Sigmoid colon (tissue), 4 donors: Measurements from ENCODE around the gene FLNB.

Experiments
- EP300 ChIP-seq, 4 donors: sonication (generic); formaldehyde crosslinking; IDR thresholded peaks; one replicate each; pipeline ENCODE4 v1.6.1; 2017; ENCODE audit warnings: antibody characterized with exemption in 4 of 4
- POLR2A ChIP-seq, 2 donors: fragments of 450-650 bp; IDR thresholded peaks; one replicate each; pipeline ENCODE4 v1.6.1; 2016; ENCODE audit warnings: antibody characterized with exemption in 2 of 2, mild to moderate bottlenecking in 2 of 2, moderate library complexity in 2 of 2
- POLR2AphosphoS5 ChIP-seq, 4 donors: sonication (generic); formaldehyde crosslinking; IDR thresholded peaks; one replicate each; pipeline ENCODE4 v1.6.1; 2017; ENCODE audit warnings: antibody characterized with exemption in 4 of 4
- TF ChIP-seq, protein P1 (sequence below), 4 experiments: fragments of 450-650 bp in 3 of 4; fragments of 200-600 bp in 1 of 4; IDR thresholded peaks; one replicate each; pipeline ENCODE4 v1.5.1; 2016 to 2019; ENCODE audit warnings: antibody characterized with exemption in 4 of 4, mild to moderate bottlenecking in 3 of 4, moderate library complexity in 2 of 4

DNA sequence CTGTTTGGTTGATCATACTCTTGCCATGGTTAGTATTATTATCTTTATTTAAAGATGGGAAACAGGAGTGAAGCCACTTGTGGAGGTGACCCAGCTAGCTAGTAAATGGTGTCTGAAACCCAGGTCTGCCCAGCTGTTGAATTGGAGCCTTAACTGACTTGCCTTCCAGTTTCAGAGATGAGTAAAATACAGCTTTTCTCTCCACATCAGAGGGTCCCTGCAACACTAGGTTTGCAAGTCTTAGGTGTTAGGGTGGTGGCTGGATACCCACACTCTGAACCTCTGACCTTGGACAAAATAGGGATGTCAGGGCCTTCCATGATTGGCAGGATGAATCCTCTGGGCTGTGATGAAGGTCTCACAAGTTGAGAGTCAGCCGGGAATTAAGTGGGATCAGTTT is 4.1 kb downstream of the FLNB start:
- TF ChIP-seq, protein P1, sequence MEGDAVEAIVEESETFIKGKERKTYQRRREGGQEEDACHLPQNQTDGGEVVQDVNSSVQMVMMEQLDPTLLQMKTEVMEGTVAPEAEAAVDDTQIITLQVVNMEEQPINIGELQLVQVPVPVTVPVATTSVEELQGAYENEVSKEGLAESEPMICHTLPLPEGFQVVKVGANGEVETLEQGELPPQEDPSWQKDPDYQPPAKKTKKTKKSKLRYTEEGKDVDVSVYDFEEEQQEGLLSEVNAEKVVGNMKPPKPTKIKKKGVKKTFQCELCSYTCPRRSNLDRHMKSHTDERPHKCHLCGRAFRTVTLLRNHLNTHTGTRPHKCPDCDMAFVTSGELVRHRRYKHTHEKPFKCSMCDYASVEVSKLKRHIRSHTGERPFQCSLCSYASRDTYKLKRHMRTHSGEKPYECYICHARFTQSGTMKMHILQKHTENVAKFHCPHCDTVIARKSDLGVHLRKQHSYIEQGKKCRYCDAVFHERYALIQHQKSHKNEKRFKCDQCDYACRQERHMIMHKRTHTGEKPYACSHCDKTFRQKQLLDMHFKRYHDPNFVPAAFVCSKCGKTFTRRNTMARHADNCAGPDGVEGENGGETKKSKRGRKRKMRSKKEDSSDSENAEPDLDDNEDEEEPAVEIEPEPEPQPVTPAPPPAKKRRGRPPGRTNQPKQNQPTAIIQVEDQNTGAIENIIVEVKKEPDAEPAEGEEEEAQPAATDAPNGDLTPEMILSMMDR (IDR thresholded peaks at IDR 0.05): no peak
- no peak for TF ChIP-seq POLR2A (IDR thresholded peaks at IDR 0.05)
- TF ChIP-seq POLR2AphosphoS5 (IDR thresholded peaks at IDR 0.05): no peak
- TF ChIP-seq EP300 (IDR thresholded peaks at IDR 0.05): no peak
